GM23338 (cell line): Measurements from ENCODE around the gene GNB1L. TPM values are rescaled to one million over a fixed set of nuclear protein-coding genes. Genes with fewer than 3 reads are reported as not detected.

Source experiments
- ATAC-seq: fragments of 200-7000 bp; cut with Tn5 transposase; 3 replicates; pipeline ENCODE4 v1.9.1; 2020
- DNase-seq: peaks from one replicate; pipeline ENCODE4 v3.0.0-alpha.2; 2015; ENCODE audit warnings: low spot score
- H2AFZ ChIP-seq: fragments of 200-600 bp; sonication (generic); 2 replicates; pipeline ENCODE4 v1.8.0; 2016; ENCODE audit warnings: antibody characterized with exemption, mild to moderate bottlenecking, moderate library complexity
- H3F3A ChIP-seq: fragments of 200-600 bp; sonication (generic); replicated peaks from 2 replicates; pipeline ENCODE4 v1.8.0; 2017; ENCODE audit warnings: antibody characterized with exemption, mixed run types, low read depth
- H3K27ac ChIP-seq: fragments of 200-600 bp; sonication (generic); 2 replicates; pipeline ENCODE4 v1.6.1; 2016; ENCODE audit warnings: low read depth
- H3K27me3 ChIP-seq: fragments of 200-600 bp; sonication (generic); 2 replicates; pipeline ENCODE4 v1.8.0; 2016; ENCODE audit warnings: mild to moderate bottlenecking, mixed run types, moderate library complexity; ENCODE audit not compliant: insufficient read depth
- H3K36me3 ChIP-seq: fragments of 200-600 bp; sonication (generic); 2 replicates; pipeline ENCODE4 v1.8.0; 2016; ENCODE audit warnings: mild to moderate bottlenecking; ENCODE audit not compliant: insufficient read depth
- H3K4me1 ChIP-seq: fragments of 200-600 bp; sonication (generic); 2 replicates; pipeline ENCODE4 v1.8.0; 2016; ENCODE audit warnings: mild to moderate bottlenecking, moderate library complexity; ENCODE audit not compliant: insufficient read depth
- H3K4me2 ChIP-seq: fragments of 200-600 bp; sonication (generic); 2 replicates; pipeline ENCODE4 v1.7.1; 2017; ENCODE audit warnings: mixed run types
- H3K4me3 ChIP-seq: fragments of 200-600 bp; sonication (generic); 2 replicates; pipeline ENCODE4 v1.6.1; 2016; ENCODE audit warnings: mixed run types
- H3K79me2 ChIP-seq: fragments of 200-600 bp; sonication (generic); replicated peaks from 2 replicates; pipeline ENCODE4 v1.8.0; 2017; ENCODE audit warnings: mild to moderate bottlenecking; ENCODE audit not compliant: insufficient read depth
- H3K9me2 ChIP-seq: fragments of 200-600 bp; sonication (generic); 2 replicates; pipeline ENCODE4 v1.8.0; 2017; ENCODE audit not compliant: insufficient read depth
- H4K20me1 ChIP-seq: fragments of 200-600 bp; sonication (generic); replicated peaks from 2 replicates; pipeline ENCODE4 v1.8.0; 2017; ENCODE audit warnings: mild to moderate bottlenecking; ENCODE audit not compliant: insufficient read depth
- H3K27ac Mint-ChIP-seq: 2 replicates; pipeline ENCODE4 v1.8.0; 2020; ENCODE audit warnings: inconsistent platforms, mild to moderate bottlenecking, moderate library complexity, mixed read lengths
- H3K27me3 Mint-ChIP-seq: 3 replicates; pipeline ENCODE4 v1.8.0; 2022; ENCODE audit warnings: low read depth, mild to moderate bottlenecking, moderate library complexity, mixed read lengths, inconsistent platforms; ENCODE audit not compliant: insufficient read depth, poor library complexity
- H3K36me3 Mint-ChIP-seq: 3 replicates; pipeline ENCODE4 v1.8.0; 2021; ENCODE audit warnings: low read depth, mild to moderate bottlenecking, inconsistent platforms, moderate library complexity, mixed read lengths
- H3K4me1 Mint-ChIP-seq: 3 replicates; pipeline ENCODE4 v1.8.0; 2020; ENCODE audit warnings: mild to moderate bottlenecking, inconsistent platforms, mixed read lengths
- H3K4me3 Mint-ChIP-seq: 3 replicates; pipeline ENCODE4 v1.8.0; 2021; ENCODE audit warnings: moderate library complexity, mild to moderate bottlenecking, inconsistent platforms, mixed read lengths
- H3K9me3 Mint-ChIP-seq: 3 replicates; pipeline ENCODE4 v1.8.0; 2020; ENCODE audit warnings: moderate library complexity, mild to moderate bottlenecking, inconsistent platforms, mixed read lengths
- CREB1 ChIP-seq: fragments of 250-450 bp; sonication (Bioruptor Pico); IDR thresholded peaks from 2 replicates; pipeline ENCODE4 v1.5.0; 2020; ENCODE audit warnings: low read depth, mild to moderate bottlenecking, moderate library complexity
- CTCF ChIP-seq, 2 experiments: fragments of 200-600 bp in 1 of 2; sonication (generic) in 1 of 2; conservative IDR thresholded peaks; 2 replicates each; pipeline versions ENCODE4 v1.5.1 to v1.6.1; 2016 to 2017; ENCODE audit warnings: antibody characterized with exemption in 2 of 2, low read depth in 2 of 2, mild to moderate bottlenecking in 2 of 2, moderate library complexity in 1 of 2
- EZH2phosphoT487 ChIP-seq: fragments of 200-600 bp; sonication (generic); IDR thresholded peaks from one replicate; pipeline ENCODE4 v1.8.1; 2018; ENCODE audit warnings: antibody characterized with exemption; ENCODE audit not compliant: unreplicated experiment
- JUNB ChIP-seq: IDR thresholded peaks from one replicate; pipeline ENCODE4 v1.6.1; 2016; ENCODE audit warnings: antibody characterized with exemption; ENCODE audit not compliant: unreplicated experiment
- NANOG ChIP-seq: IDR thresholded peaks from 2 replicates; pipeline ENCODE4 v1.6.1; 2016; ENCODE audit warnings: antibody characterized with exemption, borderline replicate concordance
- POLR2AphosphoS5 ChIP-seq: IDR thresholded peaks from 2 replicates; pipeline ENCODE4 v1.6.1; 2016; ENCODE audit warnings: antibody characterized with exemption, low read depth
- STAT1 ChIP-seq: IDR thresholded peaks from one replicate; pipeline ENCODE4 v1.6.1; 2016; ENCODE audit warnings: antibody characterized with exemption; ENCODE audit not compliant: unreplicated experiment
- ZNF114 ChIP-seq: fragments of 250-450 bp; sonication (Bioruptor Pico); IDR thresholded peaks from 2 replicates; pipeline ENCODE4 v1.5.0; 2020; ENCODE audit warnings: mild to moderate bottlenecking, moderate library complexity
- ZNF331 ChIP-seq: fragments of 250-450 bp; sonication (Bioruptor Pico); IDR thresholded peaks from 2 replicates; pipeline ENCODE4 v1.5.0; 2020; ENCODE audit warnings: low read depth, mild to moderate bottlenecking, moderate library complexity
- polyA plus RNA-seq: library from polyadenylated mRNA; unstranded; fragments of >200 nt; fragmentation: Nextera tagmentation; extraction: Ambion mirVana; gene quantifications from 2 replicates; pipeline ENCODE4 v1.2.1, GENCODE V29; 2016
- total RNA-seq: library from RNA; depleted of rRNA; stranded (reverse); fragments of >200 nt; shearing (Covaris generic); gene quantifications from 2 replicates; pipeline ENCODE4 v1.2.3, GENCODE V29; 2014
- TF ChIP-seq, protein P1 (sequence below): IDR thresholded peaks from 2 replicates; pipeline ENCODE4 v1.6.1; 2016; ENCODE audit warnings: antibody characterized with exemption
- TF ChIP-seq, protein P2 (sequence below): IDR thresholded peaks from one replicate; pipeline ENCODE4 v1.6.1; 2018; ENCODE audit warnings: antibody characterized with exemption; ENCODE audit not compliant: unreplicated experiment

GNB1L gene
- total and polyA plus RNA-seq, 2 experiments from 2014 or later: 15.2 to 27.8 TPM

GRCh38 chr22:19854778-19855503 lies at the start of gene GNB1L, which contains the start of gene RTL10 (continued):
- TF ChIP-seq, protein P1, sequence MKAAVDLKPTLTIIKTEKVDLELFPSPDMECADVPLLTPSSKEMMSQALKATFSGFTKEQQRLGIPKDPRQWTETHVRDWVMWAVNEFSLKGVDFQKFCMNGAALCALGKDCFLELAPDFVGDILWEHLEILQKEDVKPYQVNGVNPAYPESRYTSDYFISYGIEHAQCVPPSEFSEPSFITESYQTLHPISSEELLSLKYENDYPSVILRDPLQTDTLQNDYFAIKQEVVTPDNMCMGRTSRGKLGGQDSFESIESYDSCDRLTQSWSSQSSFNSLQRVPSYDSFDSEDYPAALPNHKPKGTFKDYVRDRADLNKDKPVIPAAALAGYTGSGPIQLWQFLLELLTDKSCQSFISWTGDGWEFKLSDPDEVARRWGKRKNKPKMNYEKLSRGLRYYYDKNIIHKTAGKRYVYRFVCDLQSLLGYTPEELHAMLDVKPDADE: no peak

DNA sequence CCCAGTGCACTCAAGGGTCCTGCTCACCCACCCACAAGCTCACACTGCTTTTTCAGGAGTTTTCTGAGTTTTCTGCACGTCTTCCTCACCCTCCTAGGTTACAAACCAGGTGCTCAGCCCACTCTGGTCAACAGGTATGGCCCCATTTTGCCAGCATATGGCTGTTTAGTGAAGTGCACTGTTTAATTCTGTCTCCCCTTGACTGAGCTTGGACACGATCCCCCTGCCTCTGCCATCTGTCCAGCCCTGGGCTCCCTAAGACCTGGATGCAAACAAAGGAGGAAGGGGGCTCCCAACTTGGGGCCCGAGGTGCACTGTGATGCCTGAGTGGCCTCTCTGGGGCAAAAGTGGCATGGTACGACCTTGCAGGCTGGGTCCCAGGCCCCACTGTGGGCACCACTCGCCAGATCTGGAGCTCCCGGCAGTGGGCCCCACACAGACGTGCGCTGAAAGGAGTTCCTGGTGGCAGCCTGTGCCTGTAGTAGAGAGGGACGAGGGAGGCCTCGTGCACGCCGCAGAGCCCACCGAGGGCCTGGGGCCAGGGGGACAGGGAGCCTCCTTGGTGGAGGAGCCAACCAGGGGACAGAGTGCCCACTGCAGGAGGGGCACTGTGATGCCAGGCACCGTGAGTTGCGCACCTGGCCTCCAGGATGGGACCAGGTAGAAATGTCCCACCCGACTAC lies 49.6 kb upstream of the GNB1L start:
- Histone ChIP-seq H3F3A (0 out of 2 replicates have a peak, but pooled peaks cover 2% of the 10 kb centered on the region), H3K4me1 (no peaks in the 10 kb centered on the region; the same call in 1 of the 2 replicates), H2AFZ (no peak overlapping the region), H3K9me2 (no peaks in the 10 kb centered on the region), H3K4me2 (no peak overlapping the region), H3K27ac (no peak overlapping the region), H3K79me2 (no peaks in the 10 kb centered on the region), H3K36me3 (no peaks in the 10 kb centered on the region), H3K4me3 (no peak overlapping the region), H3K27me3 (no peaks in the 10 kb centered on the region), H4K20me1 (0 out of 2 replicates have a peak, but pooled peaks cover 3% of the 10 kb centered on the region)
- Mint-ChIP-seq H3K27ac (peak overlapping the region; percentile 81; the same call in 1 of the 2 replicates), H3K27me3 (peaks cover 11% of the 10 kb centered on the region), H3K4me1 (peaks cover 20% of the 10 kb centered on the region), H3K9me3 (peaks cover 3% of the 10 kb centered on the region; the same call in 1 of the 3 replicates), H3K4me3 (no peak overlapping the region), H3K36me3 (peaks cover 3% of the 10 kb centered on the region; the same call in 1 of the 3 replicates)
- no peak for TF ChIP-seq STAT1
- no peak for TF ChIP-seq ZNF114 (CRISPR knock-in tag)
- no peak for TF ChIP-seq CREB1 (CRISPR knock-in tag)
- TF ChIP-seq ZNF331: no peak
- no peak for DNase-seq
- ATAC-seq: no peak

DNA sequence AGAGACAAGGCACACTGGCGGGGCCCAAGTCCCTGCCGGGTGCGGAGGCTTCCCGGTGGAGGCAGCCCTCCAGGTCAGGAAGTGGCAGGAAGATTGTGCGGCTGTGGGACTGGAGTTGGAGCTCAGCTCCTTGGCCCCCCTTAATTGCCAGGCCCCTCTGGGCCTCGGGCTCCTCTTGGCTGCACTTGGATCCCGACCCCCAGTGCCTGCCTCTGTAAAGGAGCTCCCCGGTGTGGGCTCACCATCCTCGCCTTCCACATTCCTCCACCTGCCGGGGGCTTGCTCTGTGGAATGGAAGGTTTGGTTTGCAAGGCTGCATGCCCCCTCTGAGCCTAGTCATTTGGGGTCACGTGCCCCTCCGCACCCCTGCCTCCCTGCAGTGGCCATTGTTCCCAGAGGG lies 48.8 kb upstream of the GNB1L start:
- Histone ChIP-seq H3K4me3 (no peak overlapping the region), H3K4me1 (no peaks in the 10 kb centered on the region; the same call in 1 of the 2 replicates), H3K9me2 (no peaks in the 10 kb centered on the region), H3K27ac (no peak overlapping the region), H2AFZ (peak overlapping the region; percentile 63; the same call in 1 of the 2 replicates), H3K4me2 (no peak overlapping the region), H3K36me3 (no peaks in the 10 kb centered on the region), H3K79me2 (no peaks in the 10 kb centered on the region), H3K27me3 (no peaks in the 10 kb centered on the region), H4K20me1 (no peaks in the 10 kb centered on the region), H3F3A (0 out of 2 replicates have a peak, but pooled peaks cover 2% of the 10 kb centered on the region)
- H3K4me1 Mint-ChIP-seq: peaks cover 20% of the 10 kb centered on the region
- H3K27me3 Mint-ChIP-seq: peaks cover 14% of the 10 kb centered on the region
- ATAC-seq (peak; percentile 60), DNase-seq (no peak)
- H3K36me3 Mint-ChIP-seq: peaks cover 3% of the 10 kb centered on the region; the same call in 1 of the 3 replicates
- peaks cover 3% of the 10 kb centered on the region; the same call in 1 of the 3 replicates for H3K9me3 Mint-ChIP-seq
- H3K27ac Mint-ChIP-seq: peak overlapping the region; percentile 59; the same call in 1 of the 2 replicates
- no peak overlapping the region for H3K4me3 Mint-ChIP-seq
- TF ChIP-seq STAT1 (no peak), CTCF (conservative IDR thresholded peaks at IDR 0.05; ENCODE audit: low read depth in 2 of 2) (no peak), ZNF114 (CRISPR knock-in tag) (no peak), JUNB (no peak), NANOG (no peak), POLR2AphosphoS5 (no peak), EZH2phosphoT487 (no peak), ZNF331 (no peak)
- TF ChIP-seq, protein P2, sequence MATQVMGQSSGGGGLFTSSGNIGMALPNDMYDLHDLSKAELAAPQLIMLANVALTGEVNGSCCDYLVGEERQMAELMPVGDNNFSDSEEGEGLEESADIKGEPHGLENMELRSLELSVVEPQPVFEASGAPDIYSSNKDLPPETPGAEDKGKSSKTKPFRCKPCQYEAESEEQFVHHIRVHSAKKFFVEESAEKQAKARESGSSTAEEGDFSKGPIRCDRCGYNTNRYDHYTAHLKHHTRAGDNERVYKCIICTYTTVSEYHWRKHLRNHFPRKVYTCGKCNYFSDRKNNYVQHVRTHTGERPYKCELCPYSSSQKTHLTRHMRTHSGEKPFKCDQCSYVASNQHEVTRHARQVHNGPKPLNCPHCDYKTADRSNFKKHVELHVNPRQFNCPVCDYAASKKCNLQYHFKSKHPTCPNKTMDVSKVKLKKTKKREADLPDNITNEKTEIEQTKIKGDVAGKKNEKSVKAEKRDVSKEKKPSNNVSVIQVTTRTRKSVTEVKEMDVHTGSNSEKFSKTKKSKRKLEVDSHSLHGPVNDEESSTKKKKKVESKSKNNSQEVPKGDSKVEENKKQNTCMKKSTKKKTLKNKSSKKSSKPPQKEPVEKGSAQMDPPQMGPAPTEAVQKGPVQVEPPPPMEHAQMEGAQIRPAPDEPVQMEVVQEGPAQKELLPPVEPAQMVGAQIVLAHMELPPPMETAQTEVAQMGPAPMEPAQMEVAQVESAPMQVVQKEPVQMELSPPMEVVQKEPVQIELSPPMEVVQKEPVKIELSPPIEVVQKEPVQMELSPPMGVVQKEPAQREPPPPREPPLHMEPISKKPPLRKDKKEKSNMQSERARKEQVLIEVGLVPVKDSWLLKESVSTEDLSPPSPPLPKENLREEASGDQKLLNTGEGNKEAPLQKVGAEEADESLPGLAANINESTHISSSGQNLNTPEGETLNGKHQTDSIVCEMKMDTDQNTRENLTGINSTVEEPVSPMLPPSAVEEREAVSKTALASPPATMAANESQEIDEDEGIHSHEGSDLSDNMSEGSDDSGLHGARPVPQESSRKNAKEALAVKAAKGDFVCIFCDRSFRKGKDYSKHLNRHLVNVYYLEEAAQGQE: no peak
- TF ChIP-seq, protein P1: no peak
